ENCODE data around the gene ATP10A. TPM values are rescaled to one million over a fixed set of nuclear protein-coding genes. Genes with fewer than 3 reads are reported as not detected.

Gene ATP10A
- total RNA-seq, 1 donor from 2014 or later: not detected

- no peak for DNase-seq
- POLR2A ChIA-PET: no interaction called here
- no peak for TF ChIP-seq CTCF (IDR thresholded peaks at IDR 0.05)
- intact Hi-C loops (cut with micrococcal nuclease): loop anchor here (10.0 kb wide), 1 partner anchor 138 kb away; no protein-coding TSS in a partner anchor
- ATAC-seq (ENCODE audit: low read depth): no peak
- CTCF ChIA-PET: no interaction called here
- no peaks in the 10 kb centered on the region for H3K36me3 Mint-ChIP-seq (ENCODE audit: low read depth)
- H3K27me3 Mint-ChIP-seq: peaks cover 30% of the 10 kb centered on the region
- no peaks in the 10 kb centered on the region for H3K9me3 Mint-ChIP-seq
- no peak overlapping the region for H3K27ac Mint-ChIP-seq
- H3K4me1 Mint-ChIP-seq: peaks cover 57% of the 10 kb centered on the region
- no peak overlapping the region for H3K4me3 Mint-ChIP-seq
These were observed 66.1 kb downstream of the ATP10A start for GRCh38 chr15:25797035-25797434.

GRCh38 chr15:25796395-25796794 is 66.7 kb downstream of the ATP10A start:
- ChIA-PET CTCF (interaction anchor here (1.1 kb wide), 1 partner anchor 137 kb away, joined by 3 read pairs; no protein-coding TSS in a partner anchor), POLR2A (no interaction called here)
- peaks cover 54% of the 10 kb centered on the region for H3K4me1 Mint-ChIP-seq
- ATAC-seq (ENCODE audit: low read depth): no peak
- H3K27me3 Mint-ChIP-seq: peaks cover 30% of the 10 kb centered on the region
- no peak for DNase-seq
- no peak for TF ChIP-seq CTCF (IDR thresholded peaks at IDR 0.05)
- H3K36me3 Mint-ChIP-seq (ENCODE audit: low read depth): no peaks in the 10 kb centered on the region
- H3K27ac Mint-ChIP-seq: no peak overlapping the region
- no peak overlapping the region for H3K4me3 Mint-ChIP-seq
- intact Hi-C loops (cut with micrococcal nuclease): loop anchor here (10.0 kb wide), 1 partner anchor 138 kb away; no protein-coding TSS in a partner anchor
- H3K9me3 Mint-ChIP-seq: no peaks in the 10 kb centered on the region

GRCh38 chr15:25795712-25796111 is 67.4 kb downstream of the ATP10A start:
- peaks cover 30% of the 10 kb centered on the region for H3K27me3 Mint-ChIP-seq
- H3K4me1 Mint-ChIP-seq: peaks cover 54% of the 10 kb centered on the region
- no peak overlapping the region for H3K4me3 Mint-ChIP-seq
- intact Hi-C loops (cut with micrococcal nuclease): loop anchor here (10.0 kb wide), 1 partner anchor 139 kb away; no protein-coding TSS in a partner anchor
- DNase-seq (no peak), ATAC-seq (ENCODE audit: low read depth) (no peak)
- H3K9me3 Mint-ChIP-seq: no peaks in the 10 kb centered on the region
- H3K27ac Mint-ChIP-seq: no peak overlapping the region
- CTCF ChIA-PET: interaction anchor here (1.1 kb wide), 1 partner anchor 138 kb away, joined by 3 read pairs; no protein-coding TSS in a partner anchor
- H3K36me3 Mint-ChIP-seq (ENCODE audit: low read depth): no peaks in the 10 kb centered on the region
- TF ChIP-seq CTCF (IDR thresholded peaks at IDR 0.05): no peak
- POLR2A ChIA-PET: no interaction called here

GRCh38 chr15:25795061-25795460 is 68.1 kb downstream of the ATP10A start:
- ChIA-PET CTCF (no interaction called here), POLR2A (no interaction called here)
- no peak for ATAC-seq (ENCODE audit: low read depth)
- H3K27ac Mint-ChIP-seq: no peak overlapping the region
- no peaks in the 10 kb centered on the region for H3K9me3 Mint-ChIP-seq
- no peak overlapping the region for H3K4me3 Mint-ChIP-seq
- intact Hi-C loops (cut with micrococcal nuclease): loop anchor here (10.0 kb wide), 1 partner anchor 140 kb away; no protein-coding TSS in a partner anchor
- H3K4me1 Mint-ChIP-seq: peaks cover 50% of the 10 kb centered on the region
- H3K36me3 Mint-ChIP-seq (ENCODE audit: low read depth): no peaks in the 10 kb centered on the region
- H3K27me3 Mint-ChIP-seq: peaks cover 29% of the 10 kb centered on the region
- TF ChIP-seq CTCF (IDR thresholded peaks at IDR 0.05): no peak
- DNase-seq: no peak

- H3K27me3 Mint-ChIP-seq: peaks cover 20% of the 10 kb centered on the region
- intact Hi-C loops (cut with micrococcal nuclease): loop anchor here (1.0 to 10.0 kb wide), 3 partner anchors 19 to 141 kb away; no protein-coding TSS in a partner anchor
- DNase-seq: no peak
- H3K27ac Mint-ChIP-seq: no peak overlapping the region
- H3K9me3 Mint-ChIP-seq: no peaks in the 10 kb centered on the region
- no peaks in the 10 kb centered on the region for H3K36me3 Mint-ChIP-seq (ENCODE audit: low read depth)
- ATAC-seq (ENCODE audit: low read depth): peak; percentile 85
- peaks cover 36% of the 10 kb centered on the region for H3K4me1 Mint-ChIP-seq
- CTCF ChIA-PET: interaction anchor here (1.2 kb wide), 1 partner anchor 139 kb away, joined by 4 read pairs; no protein-coding TSS in a partner anchor
- no peak for TF ChIP-seq CTCF (IDR thresholded peaks at IDR 0.05)
- H3K4me3 Mint-ChIP-seq: peak overlapping the region; percentile 4
- POLR2A ChIA-PET: interaction anchor here (0.6 to 1.0 kb wide), 2 partner anchors 18 to 23 kb away, joined by 3 to 4 read pairs; no protein-coding TSS in a partner anchor
These were observed 69.6 kb downstream of the ATP10A start for GRCh38 chr15:25793354-25794050.

Measured in activated B cell treated with CpG ODN at 0.5 μM for 24 hours (primary cell).